GM19324 (cell line): Measurements from ENCODE around the gene OR7G2.
"Not testable (repeated sequence)": the region's sequence is repeated elsewhere in the genome, so short reads cannot be mapped to it uniquely, and the experiment has no call there.

Source experiments
- ATAC-seq: cut with Tn5 transposase; IDR thresholded peaks from one replicate; pipeline ENCODE4 v1.9.1; 2021; ENCODE audit warnings: mild to moderate bottlenecking, moderate library complexity; ENCODE audit not compliant: unreplicated experiment, low FRiP score

OR7G2 gene

DNA sequence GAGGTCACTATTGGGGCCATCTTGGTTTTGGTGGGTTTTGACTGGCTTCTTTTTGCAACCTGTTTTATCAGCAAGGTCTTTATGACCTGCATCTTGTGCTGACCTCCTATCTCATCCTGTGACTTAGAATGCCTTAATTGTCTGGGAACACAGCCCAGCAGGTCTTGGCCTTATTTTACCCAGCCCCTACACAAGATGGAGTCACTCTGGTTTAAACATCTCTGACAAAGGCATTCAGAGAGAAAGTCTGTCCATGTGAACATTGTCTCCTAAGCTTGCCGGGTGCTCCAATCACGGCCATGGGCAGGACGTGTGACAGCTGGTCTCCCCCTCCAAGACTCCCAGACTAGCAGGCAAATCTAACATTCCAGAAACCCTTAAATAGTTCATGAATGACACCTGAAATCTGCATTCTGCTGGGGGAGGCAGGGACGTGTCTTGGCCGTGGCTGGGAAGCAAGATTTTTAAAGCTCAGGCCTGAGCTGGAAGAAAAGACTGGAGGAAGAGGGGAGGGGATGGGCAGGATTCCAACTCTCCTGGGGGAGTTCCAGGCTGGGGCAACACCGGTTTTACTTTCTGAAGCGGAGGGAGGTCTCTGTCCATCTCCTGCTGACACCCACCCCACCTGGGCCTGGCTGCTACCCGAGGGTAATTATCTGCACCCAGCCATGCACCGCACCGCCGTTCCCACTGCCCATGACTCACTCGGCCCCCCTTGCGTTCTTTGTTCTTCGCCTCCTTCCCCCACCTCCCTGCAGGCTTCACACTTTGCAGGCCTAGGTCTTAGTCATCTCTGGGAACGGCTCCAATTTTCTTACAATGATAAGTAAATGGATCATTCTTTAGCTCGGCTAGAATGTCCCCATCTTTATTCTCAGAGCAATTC is 32.0 kb downstream of the OR7G2 start:
- ATAC-seq, result no peak

GRCh38 chr19:9073806-9074205 is 33.5 kb downstream of the OR7G2 start:
- no peak for ATAC-seq

GRCh38 chr19:9071720-9072119 is 35.6 kb downstream of the OR7G2 start:
- ATAC-seq, result not testable (repeated sequence)

- no peak for ATAC-seq
Measured at GRCh38 chr19:9070066-9070465, 37.2 kb downstream of the OR7G2 start.

DNA sequence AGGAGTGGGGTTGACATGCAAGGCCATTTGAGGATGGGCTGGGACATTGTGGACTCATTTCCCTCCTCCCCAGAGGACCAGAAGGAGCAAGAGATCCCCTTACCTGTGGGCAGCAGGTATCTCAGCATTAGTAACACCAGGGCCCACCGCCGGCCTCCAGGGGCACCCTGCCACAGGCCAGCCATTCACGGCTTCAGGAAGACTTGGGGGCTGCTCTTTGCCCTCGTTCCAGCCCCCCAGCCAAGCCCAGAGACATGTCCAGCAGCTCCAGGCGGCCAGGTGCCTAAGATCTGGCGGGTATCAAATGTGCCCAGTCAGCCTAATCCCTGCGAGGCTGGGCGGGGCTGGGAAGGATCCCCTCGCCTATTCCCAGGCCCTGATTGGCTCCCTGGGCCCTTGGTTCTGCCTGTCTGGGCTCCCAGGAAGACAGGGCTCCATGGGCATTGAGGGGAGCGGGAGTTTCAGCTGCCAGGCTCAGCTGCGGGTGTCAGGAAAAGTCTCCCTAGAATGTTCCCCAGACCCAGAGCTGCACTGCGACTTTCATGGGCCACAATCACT is 41.7 kb downstream of the OR7G2 start:
- no peak for ATAC-seq

DNA sequence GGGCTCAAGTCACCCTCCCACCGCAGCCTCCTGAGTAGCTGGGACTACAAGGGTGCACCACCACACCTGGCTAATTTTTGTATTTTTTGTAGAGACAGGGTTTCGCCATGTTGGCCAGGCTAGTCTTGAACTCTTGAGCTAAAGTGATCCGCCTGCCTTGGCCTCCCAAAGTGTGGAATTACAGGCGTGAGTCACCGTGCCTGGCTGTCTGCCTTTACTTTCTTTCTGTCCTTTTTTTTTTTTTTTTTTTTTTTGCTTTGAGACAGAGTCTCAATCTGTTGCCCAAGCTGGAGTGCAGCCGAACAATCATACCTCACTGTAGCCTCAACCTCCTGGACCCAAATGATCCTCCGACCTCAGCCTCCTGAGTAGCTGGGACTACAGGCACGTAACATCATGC is 45.4 kb downstream of the OR7G2 start:
- no peak for ATAC-seq

DNA sequence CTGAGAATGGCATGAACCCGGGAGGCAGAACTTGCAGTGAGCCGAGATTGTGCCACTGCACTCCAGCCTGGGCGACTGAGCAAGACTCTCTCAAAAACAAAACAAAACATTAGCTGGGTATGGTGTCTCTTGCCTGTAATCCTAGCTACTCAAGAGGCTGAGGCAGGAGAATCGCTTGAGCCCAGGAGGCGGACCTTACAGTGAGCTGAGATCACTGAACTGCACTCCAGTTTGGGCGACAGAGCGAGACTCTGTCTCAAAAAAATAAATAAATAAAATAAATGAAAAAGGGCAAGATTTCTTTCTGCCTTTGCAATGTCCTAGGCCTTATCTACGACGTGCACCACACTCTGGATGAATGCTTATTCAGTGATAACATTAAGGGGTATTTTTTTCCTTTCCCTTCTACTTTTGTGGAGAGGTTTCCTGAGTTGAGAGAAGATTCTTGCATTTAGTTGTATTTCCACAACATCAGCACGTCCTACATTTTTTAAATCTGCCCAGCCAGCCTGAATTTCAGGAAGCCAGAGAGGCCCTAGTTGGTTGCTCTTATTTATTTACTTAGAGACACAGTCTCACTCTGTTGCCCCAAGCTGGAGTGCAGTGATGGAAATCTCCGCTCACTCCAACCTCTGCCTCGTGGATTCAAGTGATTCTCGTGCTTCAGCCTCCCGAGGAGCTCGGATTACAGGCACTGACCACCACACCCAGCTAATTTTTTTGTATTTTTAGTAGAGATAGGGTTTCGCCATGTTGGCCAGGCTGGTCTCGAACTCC is 46.5 kb downstream of the OR7G2 start:
- no peak for ATAC-seq

DNA sequence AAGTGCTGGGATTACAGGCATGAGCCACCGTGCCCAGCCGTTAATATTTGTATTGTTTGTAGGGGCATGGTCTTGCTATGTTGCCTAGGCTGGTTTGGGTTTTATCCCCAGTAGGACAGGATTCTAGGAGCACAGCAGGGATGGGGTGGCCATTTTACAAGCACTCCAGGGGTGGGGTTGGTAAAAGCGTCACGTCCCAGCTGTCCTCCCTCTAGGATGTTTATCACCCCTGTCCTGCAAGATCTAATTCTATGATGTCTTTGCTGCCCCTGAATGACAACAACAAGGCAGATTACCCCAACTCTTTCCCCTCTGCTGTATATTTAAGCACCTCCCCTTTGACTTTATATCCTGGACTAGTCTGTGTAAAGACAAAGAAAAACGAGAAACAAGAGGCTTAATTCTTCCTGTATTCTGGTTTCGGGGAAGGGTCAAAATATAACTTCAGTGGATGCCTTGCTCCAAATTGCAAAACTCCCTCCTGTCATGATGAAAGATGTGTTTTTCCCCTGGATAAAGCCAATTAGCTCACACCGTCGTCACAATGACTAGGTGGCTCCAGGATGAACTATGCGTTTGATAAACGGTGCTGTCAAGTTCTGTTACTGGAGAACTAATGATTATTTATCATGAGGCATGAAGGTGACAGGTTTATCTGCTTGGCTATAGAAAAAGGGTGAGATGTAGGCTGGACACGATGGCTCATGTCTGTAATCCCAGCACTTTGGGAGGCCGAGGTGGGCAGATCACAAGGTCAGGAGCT is 48.2 kb downstream of the OR7G2 start:
- no peak for ATAC-seq

DNA sequence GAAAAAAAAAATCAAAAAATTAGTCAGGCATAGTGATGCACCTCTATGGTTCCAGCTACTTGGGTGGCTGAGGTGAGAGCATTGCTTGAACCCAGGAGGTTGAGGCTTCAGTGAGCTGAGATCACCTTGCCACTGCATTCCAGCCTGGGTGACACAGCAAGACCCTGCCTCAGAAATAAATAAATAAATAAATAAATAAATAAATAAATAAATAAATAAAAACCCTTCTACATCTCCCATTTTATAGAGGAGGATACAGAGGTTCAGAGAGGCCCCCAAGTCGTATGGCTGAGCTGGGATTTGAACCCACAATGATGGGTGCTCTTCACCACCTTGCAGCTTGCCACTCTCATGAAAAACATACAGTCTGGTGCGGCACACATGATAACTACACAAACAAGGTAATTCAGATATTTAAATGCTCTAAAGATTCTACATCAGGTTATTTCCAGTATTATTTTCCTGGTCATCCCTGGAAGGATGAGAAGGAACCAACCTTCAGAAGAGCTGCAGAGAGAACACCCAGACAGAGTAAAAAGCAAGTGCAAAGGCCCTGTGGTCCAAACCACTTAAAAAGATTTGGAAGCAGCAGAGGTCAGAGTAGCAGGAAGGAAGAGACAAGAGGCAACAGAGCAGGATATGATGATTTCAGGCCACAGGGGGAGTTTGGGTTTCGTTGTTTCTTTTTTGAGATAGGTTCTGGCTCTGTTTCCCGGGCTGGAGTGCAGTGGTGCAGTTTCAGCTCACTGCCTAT is 49.6 kb downstream of the OR7G2 start:
- no peak for ATAC-seq

GRCh38 chr19:9056131-9056530 is 51.1 kb downstream of the OR7G2 start:
- ATAC-seq, result not testable (repeated sequence)

- no peak for ATAC-seq
Measured at GRCh38 chr19:9054765-9055164, 52.5 kb downstream of the OR7G2 start.

DNA sequence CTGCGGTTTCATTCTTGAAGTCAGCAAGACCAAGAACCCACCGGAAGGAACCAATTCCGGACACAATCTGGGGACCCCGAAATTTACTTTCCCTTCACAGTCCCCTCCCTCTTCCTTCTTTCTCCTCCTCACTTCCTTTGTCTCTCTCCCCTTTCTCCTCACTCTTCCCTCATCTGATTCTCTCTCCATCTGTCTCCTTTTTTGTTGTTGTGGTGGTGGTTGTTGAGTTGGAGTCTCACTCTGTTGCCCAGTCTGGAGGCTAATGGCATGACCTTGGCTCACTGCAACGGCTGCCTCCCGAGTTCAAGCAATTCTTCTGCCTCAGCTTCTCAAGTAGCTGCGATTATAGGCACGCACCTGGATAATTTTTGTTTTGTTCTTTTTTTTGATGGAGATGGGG is 53.1 kb downstream of the OR7G2 start:
- no peak for ATAC-seq

DNA sequence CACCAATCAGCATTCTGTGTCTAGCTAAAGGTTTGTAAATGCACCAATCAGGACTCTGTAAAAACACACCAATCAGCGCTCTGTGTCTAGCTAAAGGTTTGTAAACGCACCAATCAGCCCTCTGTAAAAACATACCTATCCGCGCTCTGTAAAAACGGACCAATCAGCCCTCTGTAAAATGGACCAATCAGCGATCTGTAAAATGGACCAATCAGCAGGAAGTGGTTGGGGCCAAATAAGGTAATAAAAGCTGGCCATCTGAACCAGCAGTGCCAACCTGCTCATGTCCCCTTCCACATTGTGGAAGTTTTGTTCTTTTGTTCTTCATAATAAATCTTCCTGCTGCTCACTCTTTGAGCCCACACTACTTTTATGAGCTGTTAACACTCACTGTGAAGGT is 53.6 kb downstream of the OR7G2 start:
- not testable (repeated sequence) for ATAC-seq

DNA sequence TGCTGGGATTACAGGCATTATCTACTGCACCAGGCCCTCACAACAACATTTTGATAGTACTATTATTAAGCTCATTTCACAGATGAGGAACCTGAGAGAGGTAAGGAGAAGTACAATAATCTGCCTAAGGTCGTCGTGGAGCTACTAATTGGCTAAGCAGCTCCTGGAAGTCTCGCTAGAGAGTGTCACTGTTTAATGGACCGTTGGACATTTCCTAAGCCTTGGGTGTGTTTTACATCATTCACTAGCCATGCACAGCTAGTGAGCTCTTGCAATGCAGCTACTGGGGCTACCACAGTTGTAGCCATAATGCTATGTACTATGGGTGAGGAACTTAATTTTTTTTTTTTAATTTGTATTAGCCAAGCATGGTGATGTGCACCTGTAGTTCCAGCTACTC is 54.4 kb downstream of the OR7G2 start:
- ATAC-seq, result no peak
